WERI-Rb-1 (cell line): Measurements from ENCODE around the gene SYN1.

Experiments
- DNase-seq: peaks from one replicate; pipeline ENCODE4 v3.0.0-alpha.2; 2020
- H3K27ac ChIP-seq: fragments of 250-450 bp; sonication (Bioruptor Pico); 2 replicates; pipeline ENCODE4 v1.5.1; 2020; ENCODE audit warnings: mild to moderate bottlenecking, moderate library complexity
- H3K27me3 ChIP-seq: fragments of 250-450 bp; sonication (Bioruptor Pico); 2 replicates; pipeline ENCODE4 v1.5.1; 2021; ENCODE audit warnings: mild to moderate bottlenecking, low read depth, moderate library complexity; ENCODE audit not compliant: insufficient read depth, severe bottlenecking
- H3K36me3 ChIP-seq: fragments of 250-450 bp; sonication (Bioruptor Pico); 2 replicates; pipeline ENCODE4 v1.5.1; 2020; ENCODE audit warnings: mild to moderate bottlenecking, moderate library complexity
- H3K4me3 ChIP-seq: 2 replicates; pipeline ENCODE4 v1.5.1; 2011; ENCODE audit warnings: low read depth, mild to moderate bottlenecking, control low read depth, low read length
- H3K9me3 ChIP-seq: fragments of 250-450 bp; sonication (Bioruptor Pico); 2 replicates; pipeline ENCODE4 v1.5.1; 2021; ENCODE audit warnings: mild to moderate bottlenecking, moderate library complexity; ENCODE audit not compliant: severe bottlenecking
- CTCF ChIP-seq: IDR thresholded peaks from 2 replicates; pipeline ENCODE4 v1.5.1; 2011; ENCODE audit warnings: low read depth, mild to moderate bottlenecking, control low read depth, inconsistent platforms, low read length

The SYN1 gene

GRCh38 chrX:47631676-47632075 lies 12.0 kb upstream of the SYN1 start:
- no peak overlapping the region for H3K27ac ChIP-seq
- H3K27me3 ChIP-seq = peaks cover 20% of the 10 kb centered on the region
- DNase-seq = no peak
- TF ChIP-seq CTCF = no peak
- H3K9me3 ChIP-seq = no peaks in the 10 kb centered on the region
- H3K4me3 ChIP-seq = no peak overlapping the region
- no peaks in the 10 kb centered on the region; the same call in 1 of the 2 replicates for H3K36me3 ChIP-seq

GRCh38 chrX:47629419-47630200 lies 10.0 kb upstream of the SYN1 start, which contains the start of gene CFP:
TSS of gene CFP (minus strand) at chrX:47629930. CDS start at chrX:47629844, 86 bp downstream.
- Histone ChIP-seq H3K36me3 (no peaks in the 10 kb centered on the region; the same call in 1 of the 2 replicates), H3K27ac (no peak within 1 kb of the TSS), H3K27me3 (peaks cover 26% of the 10 kb centered on the region), H3K9me3 (no peaks in the 10 kb centered on the region), H3K4me3 (no peak within 1 kb of the TSS)
- DNase-seq = no peak
- no peak for TF ChIP-seq CTCF

- H3K27ac ChIP-seq = no peak overlapping the region
- TF ChIP-seq CTCF = no peak
- H3K36me3 ChIP-seq = no peaks in the 10 kb centered on the region
- H3K9me3 ChIP-seq = no peaks in the 10 kb centered on the region
- H3K27me3 ChIP-seq = peaks cover 28% of the 10 kb centered on the region
- DNase-seq = no peak
- H3K4me3 ChIP-seq = no peak overlapping the region
Observed at GRCh38 chrX:47628982-47629381, 9.3 kb upstream of the SYN1 start.

GRCh38 chrX:47625365-47625764 lies 5.7 kb upstream of the SYN1 start:
- peaks cover 26% of the 10 kb centered on the region for H3K27me3 ChIP-seq
- no peaks in the 10 kb centered on the region for H3K36me3 ChIP-seq
- no peak for TF ChIP-seq CTCF
- peak overlapping the region; percentile 36; the same call in 1 of the 2 replicates for H3K27ac ChIP-seq
- H3K9me3 ChIP-seq = no peaks in the 10 kb centered on the region
- DNase-seq = no peak
- no peak overlapping the region for H3K4me3 ChIP-seq

- no peak for TF ChIP-seq CTCF
- no peak for DNase-seq
- H3K4me3 ChIP-seq = no peak overlapping the region
Observed at GRCh38 chrX:47623540-47624027, 3.9 kb upstream of the SYN1 start.

More at GRCh38 chrX:47623540-47624027, 3.9 kb upstream of the SYN1 start:
- Histone ChIP-seq H3K9me3 (no peaks in the 10 kb centered on the region), H3K27me3 (peaks cover 29% of the 10 kb centered on the region), H3K36me3 (no peaks in the 10 kb centered on the region), H3K27ac (no peak overlapping the region)
